Left ventricle myocardium inferior (tissue), 1 donor: ENCODE results near the gene FCSK. TPM values are rescaled to one million over a fixed set of nuclear protein-coding genes. Genes with fewer than 3 reads are reported as not detected.
A peak's percentile ranks its signal among the peaks of the same experiment; 100 is the strongest.

Experiments used
- DNase-seq: peaks from one replicate; pipeline ENCODE4 v3.0.0-alpha.2; 2020
- H3K27ac ChIP-seq: fragments of 200-600 bp; replicated peaks from 2 replicates; pipeline ENCODE4 v1.8.0; 2021
- H3K27me3 ChIP-seq: fragments of 200-600 bp; 2 replicates; pipeline ENCODE4 v1.8.0; 2021; ENCODE audit warnings: low read depth
- H3K36me3 ChIP-seq: fragments of 200-600 bp; 2 replicates; pipeline ENCODE4 v1.8.0; 2021
- H3K4me1 ChIP-seq: fragments of 200-600 bp; 2 replicates; pipeline ENCODE4 v1.8.0; 2021
- H3K4me3 ChIP-seq: fragments of 200-600 bp; 2 replicates; pipeline ENCODE4 v1.8.0; 2021; ENCODE audit warnings: mild to moderate bottlenecking, moderate library complexity
- H3K9me3 ChIP-seq: fragments of 200-600 bp; replicated peaks from 2 replicates; pipeline ENCODE4 v1.8.0; 2021
- CTCF ChIP-seq: fragments of 200-600 bp; IDR thresholded peaks from 2 replicates; pipeline ENCODE4 v1.8.0; 2021; ENCODE audit warnings: antibody characterized with exemption, mild to moderate bottlenecking, borderline replicate concordance
- intact Hi-C: fragments of 100-400 bp; cut with micrococcal nuclease; formaldehyde crosslinking; loops from one replicate; pipeline ENCODE4 v1.11.0; 2022
- total RNA-seq: library from RNA; stranded (reverse); fragmentation: NEBNext Ultra II Directional; extraction: Animal tissue kit (Norgen Biotek cat#: 25700); gene quantifications from one replicate; pipeline ENCODE4 v1.2.1, GENCODE V29; 2021
- donor health status: DM: no; HTN: yes; CAD: no; lungs with severe emphysema.

Gene FCSK
- total RNA-seq, 1 donor from 2014 or later, result 7.4 TPM

- peak overlapping the region; percentile 49 for H3K27ac ChIP-seq
- no peaks in the 10 kb centered on the region for H3K27me3 ChIP-seq
- no peaks in the 10 kb centered on the region for H3K9me3 ChIP-seq
- TF ChIP-seq CTCF, result no peak
- no peak for DNase-seq
- no peak overlapping the region for H3K4me3 ChIP-seq
- peaks cover 73% of the 10 kb centered on the region for H3K4me1 ChIP-seq
- H3K36me3 ChIP-seq, result no peaks in the 10 kb centered on the region
- intact Hi-C loops, result no loop called here
Measured at GRCh38 chr16:70421014-70421413, 33.4 kb upstream of the FCSK start.

GRCh38 chr16:70421473-70422311, 32.7 kb upstream of the FCSK start:
- no peak overlapping the region for H3K4me3 ChIP-seq
- no peak overlapping the region for H3K27ac ChIP-seq
- DNase-seq, result no peak
- no peaks in the 10 kb centered on the region for H3K9me3 ChIP-seq
- intact Hi-C loops, result no loop called here
- no peaks in the 10 kb centered on the region for H3K36me3 ChIP-seq
- TF ChIP-seq CTCF, result no peak
- H3K4me1 ChIP-seq, result peaks cover 76% of the 10 kb centered on the region
- H3K27me3 ChIP-seq, result no peaks in the 10 kb centered on the region

- intact Hi-C loops, result no loop called here
- no peak overlapping the region for H3K4me3 ChIP-seq
- DNase-seq, result no peak
- H3K9me3 ChIP-seq, result no peaks in the 10 kb centered on the region
- no peak overlapping the region for H3K27ac ChIP-seq
- H3K36me3 ChIP-seq, result no peaks in the 10 kb centered on the region
- no peaks in the 10 kb centered on the region for H3K27me3 ChIP-seq
- H3K4me1 ChIP-seq, result peaks cover 76% of the 10 kb centered on the region
- TF ChIP-seq CTCF, result no peak
Measured at GRCh38 chr16:70422543-70422942, 31.9 kb upstream of the FCSK start.

GRCh38 chr16:70427786-70428177, 26.6 kb upstream of the FCSK start:
- Histone ChIP-seq H3K9me3 (no peaks in the 10 kb centered on the region), H3K4me1 (peaks cover 76% of the 10 kb centered on the region), H3K36me3 (no peaks in the 10 kb centered on the region), H3K27ac (peak overlapping the region; percentile 93), H3K27me3 (no peaks in the 10 kb centered on the region), H3K4me3 (peak overlapping the region; percentile 35)
- no peak for TF ChIP-seq CTCF
- intact Hi-C loops, result no loop called here
- DNase-seq, result no peak

GRCh38 chr16:70428178-70428998, 26.0 kb upstream of the FCSK start:
- H3K36me3 ChIP-seq, result no peaks in the 10 kb centered on the region
- no peaks in the 10 kb centered on the region for H3K9me3 ChIP-seq
- peak; percentile 97 for DNase-seq
- intact Hi-C loops, result no loop called here
- no peaks in the 10 kb centered on the region for H3K27me3 ChIP-seq
- no peak for TF ChIP-seq CTCF
- peak overlapping the region; percentile 35 for H3K4me3 ChIP-seq
- peaks cover 76% of the 10 kb centered on the region for H3K4me1 ChIP-seq
- peak overlapping the region; percentile 93 for H3K27ac ChIP-seq
